GM23338 (cell line): Measurements from ENCODE around the gene SVIL. TPM values are rescaled to one million over a fixed set of nuclear protein-coding genes. Genes with fewer than 3 reads are reported as not detected.

Experiments used
- ATAC-seq: fragments of 200-7000 bp; cut with Tn5 transposase; 3 replicates; pipeline ENCODE4 v1.9.1; 2020
- DNase-seq: peaks from one replicate; pipeline ENCODE4 v3.0.0-alpha.2; 2015; ENCODE audit warnings: low spot score
- H2AFZ ChIP-seq: fragments of 200-600 bp; sonication (generic); 2 replicates; pipeline ENCODE4 v1.8.0; 2016; ENCODE audit warnings: antibody characterized with exemption, mild to moderate bottlenecking, moderate library complexity
- H3F3A ChIP-seq: fragments of 200-600 bp; sonication (generic); replicated peaks from 2 replicates; pipeline ENCODE4 v1.8.0; 2017; ENCODE audit warnings: antibody characterized with exemption, mixed run types, low read depth
- H3K27ac ChIP-seq: fragments of 200-600 bp; sonication (generic); 2 replicates; pipeline ENCODE4 v1.6.1; 2016; ENCODE audit warnings: low read depth
- H3K27me3 ChIP-seq: fragments of 200-600 bp; sonication (generic); 2 replicates; pipeline ENCODE4 v1.8.0; 2016; ENCODE audit warnings: mild to moderate bottlenecking, mixed run types, moderate library complexity; ENCODE audit not compliant: insufficient read depth
- H3K36me3 ChIP-seq: fragments of 200-600 bp; sonication (generic); 2 replicates; pipeline ENCODE4 v1.8.0; 2016; ENCODE audit warnings: mild to moderate bottlenecking; ENCODE audit not compliant: insufficient read depth
- H3K4me1 ChIP-seq: fragments of 200-600 bp; sonication (generic); 2 replicates; pipeline ENCODE4 v1.8.0; 2016; ENCODE audit warnings: mild to moderate bottlenecking, moderate library complexity; ENCODE audit not compliant: insufficient read depth
- H3K4me2 ChIP-seq: fragments of 200-600 bp; sonication (generic); 2 replicates; pipeline ENCODE4 v1.7.1; 2017; ENCODE audit warnings: mixed run types
- H3K4me3 ChIP-seq: fragments of 200-600 bp; sonication (generic); 2 replicates; pipeline ENCODE4 v1.6.1; 2016; ENCODE audit warnings: mixed run types
- H3K79me2 ChIP-seq: fragments of 200-600 bp; sonication (generic); replicated peaks from 2 replicates; pipeline ENCODE4 v1.8.0; 2017; ENCODE audit warnings: mild to moderate bottlenecking; ENCODE audit not compliant: insufficient read depth
- H3K9me2 ChIP-seq: fragments of 200-600 bp; sonication (generic); 2 replicates; pipeline ENCODE4 v1.8.0; 2017; ENCODE audit not compliant: insufficient read depth
- H4K20me1 ChIP-seq: fragments of 200-600 bp; sonication (generic); replicated peaks from 2 replicates; pipeline ENCODE4 v1.8.0; 2017; ENCODE audit warnings: mild to moderate bottlenecking; ENCODE audit not compliant: insufficient read depth
- H3K27ac Mint-ChIP-seq: 2 replicates; pipeline ENCODE4 v1.8.0; 2020; ENCODE audit warnings: inconsistent platforms, mild to moderate bottlenecking, moderate library complexity, mixed read lengths
- H3K27me3 Mint-ChIP-seq: 3 replicates; pipeline ENCODE4 v1.8.0; 2022; ENCODE audit warnings: low read depth, mild to moderate bottlenecking, moderate library complexity, mixed read lengths, inconsistent platforms; ENCODE audit not compliant: insufficient read depth, poor library complexity
- H3K36me3 Mint-ChIP-seq: 3 replicates; pipeline ENCODE4 v1.8.0; 2021; ENCODE audit warnings: low read depth, mild to moderate bottlenecking, inconsistent platforms, moderate library complexity, mixed read lengths
- H3K4me1 Mint-ChIP-seq: 3 replicates; pipeline ENCODE4 v1.8.0; 2020; ENCODE audit warnings: mild to moderate bottlenecking, inconsistent platforms, mixed read lengths
- H3K4me3 Mint-ChIP-seq: 3 replicates; pipeline ENCODE4 v1.8.0; 2021; ENCODE audit warnings: moderate library complexity, mild to moderate bottlenecking, inconsistent platforms, mixed read lengths
- H3K9me3 Mint-ChIP-seq: 3 replicates; pipeline ENCODE4 v1.8.0; 2020; ENCODE audit warnings: moderate library complexity, mild to moderate bottlenecking, inconsistent platforms, mixed read lengths
- CREB1 ChIP-seq: fragments of 250-450 bp; sonication (Bioruptor Pico); IDR thresholded peaks from 2 replicates; pipeline ENCODE4 v1.5.0; 2020; ENCODE audit warnings: low read depth, mild to moderate bottlenecking, moderate library complexity
- ETS1 ChIP-seq: IDR thresholded peaks from 2 replicates; pipeline ENCODE4 v1.6.1; 2016; ENCODE audit warnings: antibody characterized with exemption
- EZH2 ChIP-seq: fragments of 200-600 bp; sonication (generic); IDR thresholded peaks from one replicate; pipeline ENCODE4 v1.8.0; 2017; ENCODE audit warnings: antibody characterized with exemption, mild to moderate bottlenecking, low read depth; ENCODE audit not compliant: unreplicated experiment
- EZH2phosphoT487 ChIP-seq: fragments of 200-600 bp; sonication (generic); IDR thresholded peaks from one replicate; pipeline ENCODE4 v1.8.1; 2018; ENCODE audit warnings: antibody characterized with exemption; ENCODE audit not compliant: unreplicated experiment
- JUNB ChIP-seq: IDR thresholded peaks from one replicate; pipeline ENCODE4 v1.6.1; 2016; ENCODE audit warnings: antibody characterized with exemption; ENCODE audit not compliant: unreplicated experiment
- NANOG ChIP-seq: IDR thresholded peaks from 2 replicates; pipeline ENCODE4 v1.6.1; 2016; ENCODE audit warnings: antibody characterized with exemption, borderline replicate concordance
- POLR2AphosphoS5 ChIP-seq: IDR thresholded peaks from 2 replicates; pipeline ENCODE4 v1.6.1; 2016; ENCODE audit warnings: antibody characterized with exemption, low read depth
- REST ChIP-seq: IDR thresholded peaks from one replicate; pipeline ENCODE4 v1.6.1; 2018; ENCODE audit warnings: antibody characterized with exemption; ENCODE audit not compliant: unreplicated experiment
- STAT1 ChIP-seq: IDR thresholded peaks from one replicate; pipeline ENCODE4 v1.6.1; 2016; ENCODE audit warnings: antibody characterized with exemption; ENCODE audit not compliant: unreplicated experiment
- ZNF114 ChIP-seq: fragments of 250-450 bp; sonication (Bioruptor Pico); IDR thresholded peaks from 2 replicates; pipeline ENCODE4 v1.5.0; 2020; ENCODE audit warnings: mild to moderate bottlenecking, moderate library complexity
- ZNF331 ChIP-seq: fragments of 250-450 bp; sonication (Bioruptor Pico); IDR thresholded peaks from 2 replicates; pipeline ENCODE4 v1.5.0; 2020; ENCODE audit warnings: low read depth, mild to moderate bottlenecking, moderate library complexity
- ZNF462 ChIP-seq: fragments of 250-450 bp; sonication (Bioruptor Pico); IDR thresholded peaks from 2 replicates; pipeline ENCODE4 v1.5.0; 2020; ENCODE audit warnings: mild to moderate bottlenecking, moderate library complexity
- polyA plus RNA-seq: library from polyadenylated mRNA; unstranded; fragments of >200 nt; fragmentation: Nextera tagmentation; extraction: Ambion mirVana; gene quantifications from 2 replicates; pipeline ENCODE4 v1.2.1, GENCODE V29; 2016
- total RNA-seq: library from RNA; depleted of rRNA; stranded (reverse); fragments of >200 nt; shearing (Covaris generic); gene quantifications from 2 replicates; pipeline ENCODE4 v1.2.3, GENCODE V29; 2014
- TF ChIP-seq, protein P1 (sequence below), 2 experiments: fragments of 200-600 bp in 1 of 2; sonication (generic) in 1 of 2; conservative IDR thresholded peaks; 2 replicates each; pipeline versions ENCODE4 v1.5.1 to v1.6.1; 2016 to 2017; ENCODE audit warnings: antibody characterized with exemption in 2 of 2, low read depth in 2 of 2, mild to moderate bottlenecking in 2 of 2, moderate library complexity in 1 of 2

Gene SVIL
- total and polyA plus RNA-seq, 2 experiments from 2014 or later, result 8.8 to 34.9 TPM

- no peaks in the 10 kb centered on the region for H3K9me3 Mint-ChIP-seq
- TF ChIP-seq STAT1, result no peak
- TF ChIP-seq EZH2phosphoT487, result no peak
- TF ChIP-seq ETS1, result no peak
- TF ChIP-seq, protein P1, sequence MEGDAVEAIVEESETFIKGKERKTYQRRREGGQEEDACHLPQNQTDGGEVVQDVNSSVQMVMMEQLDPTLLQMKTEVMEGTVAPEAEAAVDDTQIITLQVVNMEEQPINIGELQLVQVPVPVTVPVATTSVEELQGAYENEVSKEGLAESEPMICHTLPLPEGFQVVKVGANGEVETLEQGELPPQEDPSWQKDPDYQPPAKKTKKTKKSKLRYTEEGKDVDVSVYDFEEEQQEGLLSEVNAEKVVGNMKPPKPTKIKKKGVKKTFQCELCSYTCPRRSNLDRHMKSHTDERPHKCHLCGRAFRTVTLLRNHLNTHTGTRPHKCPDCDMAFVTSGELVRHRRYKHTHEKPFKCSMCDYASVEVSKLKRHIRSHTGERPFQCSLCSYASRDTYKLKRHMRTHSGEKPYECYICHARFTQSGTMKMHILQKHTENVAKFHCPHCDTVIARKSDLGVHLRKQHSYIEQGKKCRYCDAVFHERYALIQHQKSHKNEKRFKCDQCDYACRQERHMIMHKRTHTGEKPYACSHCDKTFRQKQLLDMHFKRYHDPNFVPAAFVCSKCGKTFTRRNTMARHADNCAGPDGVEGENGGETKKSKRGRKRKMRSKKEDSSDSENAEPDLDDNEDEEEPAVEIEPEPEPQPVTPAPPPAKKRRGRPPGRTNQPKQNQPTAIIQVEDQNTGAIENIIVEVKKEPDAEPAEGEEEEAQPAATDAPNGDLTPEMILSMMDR (conservative IDR thresholded peaks at IDR 0.05; ENCODE audit: low read depth in 2 of 2), result no peak
- TF ChIP-seq NANOG, result no peak
- TF ChIP-seq CREB1 (CRISPR knock-in tag), result no peak
- TF ChIP-seq EZH2, result no peak
- TF ChIP-seq ZNF462 (CRISPR knock-in tag), result no peak
- no peak for TF ChIP-seq ZNF331 (CRISPR knock-in tag)
- TF ChIP-seq JUNB, result no peak
- no peak for TF ChIP-seq REST
- TF ChIP-seq ZNF114 (CRISPR knock-in tag), result no peak
- no peak for TF ChIP-seq POLR2AphosphoS5
- no peak overlapping the region for H2AFZ ChIP-seq
- H3K36me3 Mint-ChIP-seq, result no peaks in the 10 kb centered on the region
- no peak for ATAC-seq
- H3K36me3 ChIP-seq, result no peaks in the 10 kb centered on the region
- H4K20me1 ChIP-seq, result no peaks in the 10 kb centered on the region
- no peaks in the 10 kb centered on the region for H3K27me3 Mint-ChIP-seq
- H3K9me2 ChIP-seq, result no peaks in the 10 kb centered on the region
- no peak overlapping the region for H3K27ac ChIP-seq
- H3K4me3 ChIP-seq, result no peak overlapping the region
- H3K4me2 ChIP-seq, result no peak overlapping the region
- peaks cover 16% of the 10 kb centered on the region for H3K4me1 Mint-ChIP-seq
- DNase-seq, result no peak
- peaks cover 13% of the 10 kb centered on the region for H3K4me1 ChIP-seq
- no peak overlapping the region for H3K27ac Mint-ChIP-seq
- H3F3A ChIP-seq, result no peaks in the 10 kb centered on the region
- H3K79me2 ChIP-seq, result no peaks in the 10 kb centered on the region
- H3K27me3 ChIP-seq, result no peaks in the 10 kb centered on the region
- no peak overlapping the region for H3K4me3 Mint-ChIP-seq
Observed at GRCh38 chr10:29600821-29601220, 34.0 kb downstream of the SVIL start.
